HG03159 (cell line): ENCODE results near the gene HMCN1.
A peak's percentile ranks its signal among the peaks of the same experiment; 100 is the strongest.
"Not testable (repeated sequence)": the region's sequence is repeated elsewhere in the genome, so short reads cannot be mapped to it uniquely, and the experiment has no call there.

Experiments used
- ATAC-seq: cut with Tn5 transposase; IDR thresholded peaks from one replicate; pipeline ENCODE4 v1.9.1; 2021; ENCODE audit warnings: mild to moderate bottlenecking, moderate library complexity; ENCODE audit not compliant: unreplicated experiment

The HMCN1 gene

DNA sequence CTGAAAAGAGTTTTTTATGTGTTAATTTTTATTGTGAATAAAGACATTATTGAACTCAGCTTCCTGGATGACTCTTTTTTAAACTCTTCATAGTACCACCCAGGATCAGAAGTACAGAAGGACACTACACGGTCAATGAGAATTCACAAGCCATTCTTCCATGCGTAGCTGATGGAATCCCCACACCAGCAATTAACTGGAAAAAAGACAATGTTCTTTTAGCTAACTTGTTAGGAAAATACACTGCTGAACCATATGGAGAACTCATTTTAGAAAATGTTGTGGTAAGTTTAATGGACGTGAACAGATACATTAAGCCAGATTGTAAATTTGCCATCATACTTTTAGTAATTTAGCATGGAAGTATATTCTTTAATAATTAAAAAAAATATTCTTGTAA lies 391.3 kb downstream of the HMCN1 start:
- no peak for ATAC-seq

DNA sequence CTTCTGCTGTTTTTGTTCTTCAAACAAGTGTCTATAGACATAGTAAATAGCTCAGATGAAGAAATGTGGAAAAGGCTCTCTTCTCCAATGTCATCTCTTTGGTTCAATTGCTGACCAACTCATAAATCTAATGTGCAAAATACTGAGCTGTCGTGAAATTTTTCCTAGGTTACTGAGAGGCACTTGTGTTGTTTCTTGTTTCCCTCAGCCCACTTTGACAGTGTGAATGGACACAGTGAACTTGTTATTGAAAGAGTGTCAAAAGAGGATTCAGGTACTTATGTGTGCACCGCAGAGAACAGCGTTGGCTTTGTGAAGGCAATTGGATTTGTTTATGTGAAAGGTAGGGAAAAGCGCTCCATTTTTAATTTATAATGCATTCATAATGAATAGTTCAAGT lies 395.6 kb downstream of the HMCN1 start:
- ATAC-seq: no peak

DNA sequence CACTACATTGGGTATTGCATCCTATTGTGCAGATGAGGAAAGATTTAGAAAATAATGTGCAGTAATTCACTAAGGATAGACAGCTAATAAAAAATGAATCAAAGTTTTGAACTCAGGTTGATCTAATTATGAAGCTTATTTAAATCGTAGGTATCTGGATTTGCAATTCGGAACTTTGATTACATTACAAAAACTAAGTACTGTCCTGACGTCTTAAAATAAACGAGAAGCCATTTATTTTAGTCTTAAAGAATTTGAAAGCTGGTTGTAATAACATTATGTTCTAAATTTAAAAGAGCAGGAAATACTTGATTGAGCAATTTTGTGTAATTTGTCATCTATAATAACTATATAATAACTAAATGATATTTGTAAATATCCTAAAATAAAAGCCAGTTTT lies 404.9 kb downstream of the HMCN1 start:
- ATAC-seq: no peak

DNA sequence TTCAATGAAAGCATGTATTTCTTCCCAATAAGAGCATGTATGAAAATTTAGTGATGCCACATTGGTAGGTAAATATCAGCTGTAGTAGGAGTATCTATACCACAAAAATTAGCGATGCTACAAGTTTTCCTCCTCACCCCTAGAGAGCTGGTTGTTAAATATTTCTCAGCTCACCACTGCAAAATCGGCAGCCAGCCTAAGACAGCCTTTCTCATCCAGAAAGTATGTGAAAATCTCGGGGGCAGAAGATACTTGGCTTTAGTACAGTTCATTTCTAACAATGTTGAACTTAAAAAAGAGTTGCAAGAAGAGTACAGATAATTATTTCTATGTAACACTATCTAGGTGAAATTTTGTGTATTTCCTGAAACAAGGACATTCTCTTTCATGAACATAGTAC lies 405.5 kb downstream of the HMCN1 start:
- no peak for ATAC-seq

DNA sequence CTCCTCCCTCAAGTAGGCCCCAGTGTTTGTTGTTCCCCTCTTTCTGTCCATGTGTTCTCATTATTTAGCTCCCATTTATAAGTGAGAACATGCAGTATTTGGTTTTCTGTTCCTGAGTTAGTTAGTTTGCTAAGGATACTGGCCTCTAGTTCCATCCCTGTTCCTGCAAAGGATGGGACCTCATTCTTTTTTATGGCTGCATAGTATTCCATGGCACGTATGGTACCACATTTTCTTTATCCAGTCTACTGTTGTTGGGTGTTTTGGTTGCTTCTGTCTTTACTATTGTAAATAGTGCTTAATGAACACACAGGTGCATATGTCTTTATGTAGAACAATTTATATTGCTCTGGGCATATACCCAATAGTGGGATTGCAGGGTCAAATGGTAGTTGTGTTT lies 408.0 kb downstream of the HMCN1 start:
- no peak for ATAC-seq

DNA sequence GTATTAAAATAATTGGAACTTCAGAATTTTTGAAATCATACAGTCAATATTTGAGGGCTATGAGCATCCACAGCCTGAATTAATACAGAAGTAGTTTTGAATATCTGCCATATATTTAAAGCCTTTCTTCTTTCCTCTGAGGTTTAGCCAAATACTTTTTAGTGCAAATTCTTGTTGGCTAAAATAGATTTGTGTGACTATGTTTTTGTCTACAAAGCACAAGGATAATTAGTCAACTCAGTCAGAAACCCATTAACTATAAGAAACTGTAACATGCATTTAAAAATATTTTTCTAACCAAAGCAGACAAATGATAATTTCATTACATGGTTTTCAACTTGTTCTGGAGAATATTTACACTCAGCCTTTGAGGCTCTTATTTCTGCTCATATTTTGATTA lies 408.7 kb downstream of the HMCN1 start:
- ATAC-seq: no peak

DNA sequence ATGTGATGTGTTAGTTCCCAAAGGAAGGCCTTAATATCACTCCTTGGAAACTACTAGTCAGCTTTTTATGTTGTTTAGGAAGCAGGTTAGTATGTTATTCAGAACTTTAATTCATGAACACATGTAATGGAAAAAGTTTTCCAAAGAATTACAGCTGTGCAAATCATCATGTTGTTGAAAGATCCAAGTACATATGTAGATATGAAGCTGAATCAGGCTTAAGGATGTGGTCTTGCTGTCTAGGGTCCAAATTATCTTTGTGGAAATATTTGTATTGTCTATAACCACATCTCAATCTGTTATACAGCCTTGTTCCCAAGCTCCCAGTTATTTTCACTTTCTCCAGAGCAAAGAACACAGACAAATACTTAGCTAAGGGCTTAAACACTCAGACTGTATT lies 409.3 kb downstream of the HMCN1 start:
- no peak for ATAC-seq

DNA sequence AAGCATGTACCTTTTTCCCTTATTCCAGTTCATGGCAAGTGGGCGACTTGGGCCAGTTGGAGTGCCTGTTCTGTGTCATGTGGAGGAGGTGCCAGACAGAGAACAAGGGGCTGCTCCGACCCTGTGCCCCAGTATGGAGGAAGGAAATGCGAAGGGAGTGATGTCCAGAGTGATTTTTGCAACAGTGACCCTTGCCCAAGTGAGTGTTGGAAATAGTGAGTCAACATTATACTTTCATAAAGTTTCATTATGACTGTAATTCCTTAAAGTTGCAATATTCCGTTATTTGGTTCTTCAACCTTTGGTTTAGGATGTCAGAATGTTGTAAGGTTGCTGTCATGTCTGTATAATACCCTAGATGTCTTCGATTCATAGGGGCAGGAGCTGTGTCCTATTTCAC lies 410.3 kb downstream of the HMCN1 start:
- ATAC-seq: no peak

DNA sequence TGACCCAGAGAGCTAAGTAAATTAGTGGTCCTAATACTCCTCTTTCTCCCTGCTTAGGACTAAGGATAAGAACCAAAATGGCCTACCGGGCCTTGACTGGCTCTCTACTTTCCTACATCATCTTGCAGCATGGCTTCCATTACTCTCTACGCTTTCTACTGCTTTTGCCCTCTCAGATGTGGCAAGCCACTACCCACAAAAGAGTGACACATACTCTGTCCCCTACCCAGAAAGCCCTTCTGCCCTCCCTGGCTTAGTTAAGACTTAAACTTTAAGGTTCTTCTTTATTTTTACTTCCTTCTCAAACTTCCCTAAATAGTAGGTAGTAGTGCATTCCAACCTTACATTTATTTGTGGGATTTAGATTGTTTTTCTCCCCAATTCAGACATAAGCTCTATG lies 412.8 kb downstream of the HMCN1 start:
- no peak for ATAC-seq

DNA sequence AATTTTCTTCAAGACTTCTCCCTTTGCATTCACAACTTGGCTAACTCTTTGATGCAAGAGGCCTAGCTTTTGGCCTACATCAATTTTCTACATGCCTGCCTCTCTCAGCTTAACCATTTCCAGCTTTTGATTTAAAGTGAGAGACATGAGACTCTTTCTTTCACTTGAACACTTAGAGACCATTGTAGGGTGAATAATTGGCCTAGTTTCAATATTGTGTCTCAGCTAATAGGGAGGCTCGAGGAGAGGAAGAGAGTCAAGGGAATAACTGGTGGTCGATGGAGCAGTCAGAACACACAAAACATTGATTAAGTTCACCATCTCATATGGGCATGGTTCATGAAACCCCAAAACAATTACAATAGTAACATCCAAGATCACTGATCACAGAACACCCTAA lies 415.4 kb downstream of the HMCN1 start:
- ATAC-seq: no peak

DNA sequence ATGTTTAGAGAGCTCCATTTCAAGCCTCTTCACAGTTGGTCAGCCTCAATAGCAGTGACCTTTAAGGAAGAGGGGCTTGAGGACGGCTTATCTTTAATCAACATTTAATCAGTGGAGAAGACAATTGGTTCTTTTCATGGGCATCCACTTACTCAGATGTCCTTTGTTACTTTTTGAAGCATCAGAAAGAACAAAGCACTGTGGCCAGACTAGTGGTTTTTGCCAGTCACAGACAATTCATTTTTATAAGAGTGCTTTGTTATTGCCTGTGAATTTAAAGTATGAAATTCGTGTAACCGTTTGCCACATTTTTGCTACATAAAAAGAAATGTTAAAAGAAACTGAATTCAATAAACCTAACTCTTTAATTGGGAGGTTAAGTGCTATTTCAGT lies 418.0 kb downstream of the HMCN1 start:
- ATAC-seq: no peak

DNA sequence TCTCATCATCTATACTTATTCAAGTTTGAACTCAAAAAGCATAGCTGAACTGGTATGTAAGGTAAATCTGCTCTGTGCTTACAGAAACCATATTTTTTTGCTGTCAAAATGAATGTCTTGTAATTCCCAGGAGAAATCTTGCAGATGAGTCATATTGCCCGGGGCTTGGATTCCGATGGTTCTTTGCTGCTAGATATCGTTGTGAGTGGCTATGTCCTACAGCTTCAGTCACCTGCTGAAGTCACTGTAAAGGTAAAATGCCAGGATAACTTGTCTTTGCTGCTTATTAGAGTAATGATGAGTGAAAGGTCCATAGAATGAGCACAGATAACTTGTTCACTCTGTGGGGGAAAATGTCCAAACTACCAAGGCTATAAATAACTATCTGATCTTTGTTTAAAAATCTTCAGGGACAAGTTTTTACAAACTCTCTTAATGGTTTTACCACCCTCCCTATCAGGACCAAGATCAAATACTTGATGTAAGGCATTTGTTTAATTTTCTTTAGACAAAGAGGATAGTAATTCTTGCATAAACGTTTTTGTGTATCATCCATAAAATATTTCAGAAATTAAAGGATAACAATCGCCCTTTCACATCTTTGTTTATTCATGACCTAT lies 418.5 kb downstream of the HMCN1 start:
- no peak for ATAC-seq

DNA sequence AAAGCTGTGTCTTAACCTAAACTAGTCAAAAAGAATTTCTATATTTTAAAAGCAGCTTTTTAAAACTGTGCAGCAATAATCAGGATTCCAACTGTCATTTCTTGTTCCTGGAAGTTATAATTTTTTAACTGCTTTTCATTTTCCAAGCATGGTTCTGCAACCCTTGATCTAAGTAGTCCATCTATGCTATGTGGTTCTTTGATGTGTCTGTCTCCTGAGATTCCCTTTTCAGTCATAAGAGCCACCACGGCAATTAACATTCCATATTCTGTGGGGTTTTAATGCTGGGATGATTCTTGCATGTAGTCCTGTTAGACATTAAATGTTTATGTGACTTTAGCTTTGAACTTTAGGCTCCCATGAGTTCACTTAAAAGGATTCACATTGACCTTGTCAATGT lies 420.5 kb downstream of the HMCN1 start:
- no peak for ATAC-seq

DNA sequence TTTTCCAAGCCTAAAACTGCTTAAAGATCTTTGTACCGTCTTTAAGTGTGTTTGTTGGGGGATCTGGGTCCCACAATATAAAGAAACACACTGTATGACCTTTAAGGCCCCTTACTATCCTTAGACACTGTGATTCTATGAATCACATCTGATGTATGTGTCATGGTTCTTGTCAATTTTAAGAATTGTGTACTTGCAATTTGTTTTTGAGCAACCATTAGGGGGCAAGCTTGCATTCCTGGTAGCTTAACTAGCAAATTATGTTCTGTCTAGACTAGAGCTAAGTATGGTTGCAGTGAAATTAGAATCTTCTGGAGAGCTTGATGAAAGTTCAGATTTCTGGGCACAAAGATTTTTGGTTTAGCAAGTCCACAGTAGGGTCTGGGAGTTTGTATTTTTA lies 421.4 kb downstream of the HMCN1 start:
- ATAC-seq: peak; percentile 75

DNA sequence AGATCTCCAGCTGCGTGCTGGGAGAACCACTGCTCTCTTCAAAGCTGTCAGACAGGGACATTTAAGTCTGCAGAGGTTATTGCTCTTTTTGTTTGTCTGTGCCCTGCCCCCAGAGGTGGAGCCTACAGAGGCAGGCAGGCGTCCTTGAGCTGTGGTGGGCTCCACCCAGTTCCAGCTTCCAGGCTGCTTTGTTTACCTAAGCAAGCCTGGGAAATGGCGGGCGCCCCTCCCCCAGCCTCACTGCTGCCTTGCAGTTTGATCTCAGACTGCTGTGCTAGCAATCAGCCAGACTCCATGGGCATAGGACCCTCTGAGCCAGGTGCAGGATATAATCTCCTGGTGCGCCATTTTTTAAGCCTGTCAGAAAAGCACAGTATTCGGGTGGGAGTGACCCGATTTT lies 428.7 kb downstream of the HMCN1 start:
- ATAC-seq: not testable (repeated sequence)

DNA sequence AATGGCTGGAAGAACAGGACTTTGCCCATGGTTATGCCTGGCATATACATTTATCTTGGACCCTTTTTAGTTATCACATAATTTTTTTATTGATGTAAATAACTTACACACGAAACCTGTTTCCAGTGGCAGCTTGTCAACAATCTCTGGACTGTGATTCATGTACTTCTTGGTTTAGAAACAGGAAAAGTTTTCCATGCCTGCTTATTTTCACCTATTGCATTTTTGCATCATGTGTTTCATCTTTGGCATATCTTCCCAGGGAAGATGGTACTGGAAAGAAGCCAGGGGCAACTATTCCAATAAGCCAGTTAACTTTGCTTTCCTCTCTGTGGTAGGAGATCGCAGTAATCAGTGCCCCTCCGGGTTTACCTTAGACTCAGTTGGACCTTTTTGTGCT lies 430.6 kb downstream of the HMCN1 start:
- ATAC-seq: no peak

DNA sequence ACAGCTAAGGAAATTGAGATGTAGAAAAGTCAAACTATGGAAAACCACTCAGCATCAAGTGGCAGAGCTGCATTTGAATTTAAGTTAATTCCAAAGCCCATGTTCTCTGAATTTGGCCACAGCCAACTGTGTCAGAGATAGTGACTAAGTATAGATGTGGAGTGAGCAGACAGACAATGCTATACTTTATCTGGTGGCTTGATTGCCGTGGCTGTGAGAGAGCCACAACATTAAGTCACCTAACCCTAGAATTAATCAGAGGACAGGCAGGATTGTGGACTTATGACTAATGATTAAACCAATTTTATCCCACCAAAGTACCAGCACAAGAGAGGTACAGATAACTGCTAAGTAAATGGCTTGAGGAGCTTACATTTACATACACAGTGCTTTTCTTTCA lies 431.1 kb downstream of the HMCN1 start:
- ATAC-seq: no peak

DNA sequence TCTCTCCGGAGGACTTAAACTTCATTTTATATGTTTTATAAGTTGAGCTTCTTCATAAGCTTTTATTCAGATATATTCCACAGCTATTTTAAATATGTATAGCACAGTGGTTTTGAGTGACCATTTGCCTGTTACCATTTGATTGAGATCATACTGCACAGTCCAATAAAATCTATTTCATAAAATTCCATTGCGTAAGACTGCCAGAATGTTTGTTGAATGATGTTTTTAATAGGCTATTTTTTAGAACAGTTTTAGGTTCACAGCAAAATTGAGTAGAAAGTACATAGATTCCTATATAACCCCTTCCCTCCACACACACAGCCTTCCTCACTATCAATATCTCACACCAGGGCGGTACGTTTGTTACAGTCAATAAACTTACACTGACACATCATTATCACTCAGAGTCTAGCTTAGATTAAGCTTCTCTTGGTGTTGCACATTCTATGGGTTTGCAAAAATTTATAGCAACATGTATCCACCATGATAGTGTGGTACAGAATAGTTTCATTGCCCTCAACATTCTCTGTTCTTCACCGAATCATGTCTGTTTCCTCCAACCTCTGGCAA lies 433.0 kb downstream of the HMCN1 start:
- no peak for ATAC-seq

DNA sequence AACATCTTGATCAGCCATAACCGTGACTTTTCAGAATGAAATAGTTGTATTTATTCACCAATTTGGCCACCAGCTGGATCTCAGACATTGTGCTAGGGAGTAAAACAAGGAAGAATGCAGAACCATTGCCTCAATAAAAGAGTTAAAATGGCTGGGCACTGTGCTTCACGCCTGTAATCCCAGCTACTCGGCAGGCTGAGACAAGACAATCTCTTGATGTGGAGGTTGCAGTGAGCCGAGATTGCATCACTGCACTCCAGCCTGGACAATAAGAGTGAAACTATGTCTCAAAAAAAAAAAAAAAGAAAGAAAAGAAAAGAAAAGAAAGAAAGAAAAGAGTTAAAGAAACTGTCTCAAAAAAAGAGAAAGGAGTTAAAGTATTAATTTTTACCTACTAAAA lies 441.4 kb downstream of the HMCN1 start:
- ATAC-seq: no peak

DNA sequence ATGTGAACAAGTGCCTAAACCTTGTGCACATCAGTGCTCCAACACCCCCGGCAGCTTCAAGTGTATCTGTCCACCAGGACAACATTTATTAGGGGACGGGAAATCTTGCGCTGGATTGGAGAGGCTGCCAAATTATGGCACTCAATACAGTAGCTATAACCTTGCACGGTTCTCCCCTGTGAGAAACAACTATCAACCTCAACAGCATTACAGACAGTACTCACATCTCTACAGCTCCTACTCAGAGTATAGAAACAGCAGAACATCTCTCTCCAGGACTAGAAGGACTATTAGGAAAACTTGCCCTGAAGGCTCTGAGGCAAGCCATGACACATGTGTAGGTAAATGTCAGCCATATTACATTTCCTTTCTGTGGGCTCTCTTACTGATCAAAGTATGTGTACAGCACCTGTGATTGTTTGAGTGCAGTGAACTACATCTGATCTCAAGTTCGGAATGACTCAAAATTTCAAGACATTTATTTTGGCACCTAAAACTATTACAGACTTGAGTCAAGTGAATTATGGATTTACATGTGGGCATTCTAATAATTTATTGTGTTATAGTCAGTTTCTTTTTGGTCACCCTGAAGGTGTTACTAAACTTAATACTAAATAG lies 444.3 kb downstream of the HMCN1 start:
- no peak for ATAC-seq

DNA sequence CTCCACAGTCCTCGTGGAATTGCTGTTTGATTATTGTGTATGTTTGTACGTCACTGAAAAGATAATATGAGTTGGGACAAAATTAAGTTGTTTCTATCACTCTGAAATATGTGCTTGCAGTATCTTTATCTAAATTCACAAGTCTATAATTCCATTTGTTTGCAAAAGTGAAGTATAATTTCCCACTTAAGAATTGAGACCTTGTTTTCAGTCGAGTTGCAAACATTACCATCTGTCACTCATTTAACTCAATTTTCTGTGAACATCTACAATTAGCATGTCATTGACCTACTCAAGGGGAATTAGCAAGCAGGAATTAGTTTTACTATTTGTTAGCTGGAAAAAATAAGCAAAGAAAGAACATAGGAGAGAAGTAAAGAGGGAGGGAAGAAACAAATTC lies 445.0 kb downstream of the HMCN1 start:
- no peak for ATAC-seq

DNA sequence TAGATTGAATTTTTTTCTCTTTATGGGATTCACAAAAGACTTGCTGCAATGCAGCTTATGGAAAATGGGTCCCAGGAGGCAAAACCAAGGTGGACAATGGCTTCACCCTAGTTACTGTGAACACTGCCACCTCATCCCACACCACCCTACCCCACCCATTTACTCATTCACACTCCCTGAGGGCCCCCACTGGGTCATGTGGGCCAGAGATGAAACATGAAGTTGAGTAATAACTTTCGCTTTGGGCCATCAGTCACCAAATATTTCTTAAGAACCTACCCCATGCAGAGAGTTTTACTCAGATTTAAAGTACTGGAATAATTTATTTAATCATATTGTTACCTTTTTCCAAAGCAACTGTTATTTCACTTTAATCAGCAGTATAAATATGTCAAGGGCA lies 449.0 kb downstream of the HMCN1 start:
- ATAC-seq: peak; percentile 62
